Ishikawa (cell line): ENCODE data around the gene ABHD17C.

Experiments used
- CEBPB ChIP-seq: IDR thresholded peaks from 2 replicates; pipeline ENCODE4 v1.6.1; 2012
- CREB1 ChIP-seq: IDR thresholded peaks from 2 replicates; pipeline ENCODE4 v1.6.1; 2012; ENCODE audit warnings: low read depth
- EGR1 ChIP-seq: IDR thresholded peaks from 2 replicates; pipeline ENCODE4 v1.6.1; 2012
- EP300 ChIP-seq: IDR thresholded peaks from 2 replicates; pipeline ENCODE4 v1.6.1; 2012; ENCODE audit warnings: borderline replicate concordance
- FOXM1 ChIP-seq: IDR thresholded peaks from 2 replicates; pipeline ENCODE4 v1.6.1; 2012; ENCODE audit warnings: low read depth, borderline replicate concordance
- MAX ChIP-seq: IDR thresholded peaks from 2 replicates; pipeline ENCODE4 v1.6.1; 2012
- NFIC ChIP-seq: IDR thresholded peaks from 2 replicates; pipeline ENCODE4 v1.6.1; 2012
- RAD21 ChIP-seq: IDR thresholded peaks from 2 replicates; pipeline ENCODE4 v1.6.1; 2012; ENCODE audit warnings: low read depth
- REST ChIP-seq: IDR thresholded peaks from 2 replicates; pipeline ENCODE4 v1.6.1; 2012; ENCODE audit warnings: low read depth, mild to moderate bottlenecking
- TAF1 ChIP-seq: IDR thresholded peaks from 2 replicates; pipeline ENCODE4 v1.6.1; 2012; ENCODE audit warnings: low read depth, mild to moderate bottlenecking
- TCF12 ChIP-seq: IDR thresholded peaks from 2 replicates; pipeline ENCODE4 v1.6.1; 2012; ENCODE audit warnings: low read depth
- TEAD4 ChIP-seq: IDR thresholded peaks from 2 replicates; pipeline ENCODE4 v1.6.1; 2012
- USF1 ChIP-seq: IDR thresholded peaks from 2 replicates; pipeline ENCODE4 v1.6.1; 2012

GRCh38 chr15:80768158-80768557 lies 73.0 kb downstream of the ABHD17C start:
- TF ChIP-seq REST, result no peak
- TF ChIP-seq EGR1, result no peak
- no peak for TF ChIP-seq CEBPB
- TF ChIP-seq CREB1, result no peak
- no peak for TF ChIP-seq EP300
- TF ChIP-seq RAD21, result no peak
- no peak for TF ChIP-seq TCF12
- no peak for TF ChIP-seq USF1
- TF ChIP-seq MAX, result no peak
- TF ChIP-seq TAF1, result no peak
- no peak for TF ChIP-seq NFIC
- no peak for TF ChIP-seq TEAD4
- no peak for TF ChIP-seq FOXM1
